Measurements from ENCODE around the gene SLC36A4. TPM values are rescaled to one million over a fixed set of nuclear protein-coding genes. Genes with fewer than 3 reads are reported as not detected.

SLC36A4 gene
- total RNA-seq, 1 experiment from 2014 or later, result 21.1 TPM

DNA sequence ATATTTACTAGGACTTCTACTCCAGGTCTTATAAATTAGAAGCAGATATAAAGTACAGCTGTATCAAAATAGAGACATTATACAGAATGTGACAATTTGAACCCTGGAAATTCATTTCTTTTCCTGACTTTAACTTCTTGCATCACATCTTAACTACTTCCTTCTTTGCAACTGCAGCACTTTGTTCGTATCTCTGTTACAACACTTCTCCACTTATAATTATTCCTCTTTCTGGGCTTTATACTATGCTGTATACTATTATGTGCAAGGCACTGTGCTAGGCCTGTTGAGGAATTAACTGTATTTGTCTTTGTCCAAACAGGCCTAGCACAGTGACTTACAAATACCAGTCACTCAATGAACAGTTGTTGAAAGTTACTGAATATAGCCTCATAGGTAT, 1.8 kb upstream of the SLC36A4 start:
- no peaks in the 10 kb centered on the region for H3K36me3 ChIP-seq (ENCODE audit: control insufficient read depth in 1 of 2, insufficient read depth in 2 of 2, low read length in 2 of 2)
- RAD21 ChIA-PET (ENCODE audit: low non-redundant PET in 1 of 2, low total read pairs in 2 of 2, uncharacterized antibody in 2 of 2, unreplicated experiment in 2 of 2), result no interaction called here
- no peak overlapping the region for H3K4me3 ChIP-seq (replicated peaks in 1 of 2; ENCODE audit: low read depth in 1 of 2, low read length in 2 of 2)
- H3K27ac ChIP-seq (ENCODE audit: low read depth, low read length), result no peak overlapping the region
- peaks cover 0 to 15% of the 10 kb centered on the region in 2 experiments; a peak in 2 of 4 replicates for H3K4me1 ChIP-seq (ENCODE audit: control insufficient read depth in 1 of 2, insufficient read depth in 2 of 2, low read length in 2 of 2)
- no peak overlapping the region for H3K4me2 ChIP-seq (ENCODE audit: low read length)
- no peak overlapping the region for H2AFZ ChIP-seq (ENCODE audit: low read depth, low read length, poor library complexity, severe bottlenecking)
- H3K27me3 ChIP-seq (ENCODE audit: insufficient read depth, low read length), result no peaks in the 10 kb centered on the region
- CTCF ChIA-PET, result no interaction called here
- no peak for DNase-seq (ENCODE audit: low read depth, low spot score)
- no peaks in the 10 kb centered on the region for H4K20me1 ChIP-seq (ENCODE audit: insufficient read depth)
- no TSS peak for BruUV-seq (replicated peaks)
- no peaks in the 10 kb centered on the region for H3K9me2 ChIP-seq (ENCODE audit: insufficient read depth)
- no peaks in the 10 kb centered on the region for H3K9me3 ChIP-seq (ENCODE audit: control insufficient read depth in 1 of 2, insufficient read depth in 1 of 2, low read depth in 1 of 2, low read length in 2 of 2)
- intact Hi-C loops (cut with micrococcal nuclease), result no loop called here
- no peak for ATAC-seq
- H3K79me2 ChIP-seq (ENCODE audit: insufficient read depth, low read length), result peaks cover 19% of the 10 kb centered on the region
- no peak overlapping the region for H3K9ac ChIP-seq (ENCODE audit: low read length)
- TF ChIP-seq SRF (IDR thresholded peaks at IDR 0.05; ENCODE audit: low read depth), result no peak
- TF ChIP-seq, protein P1, sequence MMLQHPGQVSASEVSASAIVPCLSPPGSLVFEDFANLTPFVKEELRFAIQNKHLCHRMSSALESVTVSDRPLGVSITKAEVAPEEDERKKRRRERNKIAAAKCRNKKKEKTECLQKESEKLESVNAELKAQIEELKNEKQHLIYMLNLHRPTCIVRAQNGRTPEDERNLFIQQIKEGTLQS (IDR thresholded peaks at IDR 0.05), result no peak
- no peak for TF ChIP-seq ZFX (IDR thresholded peaks at IDR 0.05)
- TF ChIP-seq SIN3A (IDR thresholded peaks at IDR 0.05; ENCODE audit: low read depth), result no peak
- no peak for TF ChIP-seq EZH2phosphoT487 (IDR thresholded peaks at IDR 0.05; ENCODE audit: borderline replicate concordance)
- no peak for TF ChIP-seq RAD21 (IDR thresholded peaks at IDR 0.05; ENCODE audit: low read depth)
- POLR2A ChIA-PET, result no interaction called here

DNA sequence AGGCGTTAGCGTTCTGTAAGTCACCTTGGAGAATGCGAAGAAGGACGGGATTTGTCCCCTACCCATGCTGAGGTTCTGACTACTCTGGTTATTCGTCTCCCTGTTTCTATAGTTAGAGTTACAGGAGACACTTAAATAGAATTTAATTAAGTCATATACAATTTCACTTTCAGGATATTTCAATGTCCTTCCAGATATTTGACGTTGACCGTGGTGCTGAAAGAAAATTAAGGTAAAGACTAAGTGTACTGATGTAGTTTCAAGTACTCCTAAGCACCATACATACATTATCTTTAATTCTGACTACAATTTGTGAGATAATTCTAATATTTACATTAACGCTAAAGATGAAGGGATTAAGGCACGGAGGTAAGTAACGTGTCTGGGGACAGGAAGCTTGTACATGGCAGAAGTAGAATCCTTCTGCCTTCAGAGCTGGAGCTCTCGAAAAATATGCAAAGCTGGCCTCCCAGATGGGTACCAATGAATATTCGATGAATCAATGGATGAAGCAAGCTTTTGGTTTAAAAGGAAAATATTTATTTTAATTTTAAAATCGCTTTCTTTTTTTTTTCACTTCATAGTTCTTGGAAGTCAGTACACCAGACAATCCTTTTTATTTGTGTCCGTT, 539 bp upstream of the SLC36A4 start:
- Histone ChIP-seq H3K9me2 (ENCODE audit: insufficient read depth) (no peaks in the 10 kb centered on the region), H3K4me3 (replicated peaks in 1 of 2; ENCODE audit: low read depth in 1 of 2, low read length in 2 of 2) (peak overlapping the region; percentile 53 to 73), H3K36me3 (ENCODE audit: control insufficient read depth in 1 of 2, insufficient read depth in 2 of 2, low read length in 2 of 2) (no peaks in the 10 kb centered on the region), H3K27me3 (ENCODE audit: insufficient read depth, low read length) (no peaks in the 10 kb centered on the region), H3K27ac (ENCODE audit: low read depth, low read length) (no peak overlapping the region), H3K4me1 (ENCODE audit: control insufficient read depth in 1 of 2, insufficient read depth in 2 of 2, low read length in 2 of 2) (peaks cover 0 to 15% of the 10 kb centered on the region in 2 experiments; a peak in 2 of 4 replicates), H3K9ac (ENCODE audit: low read length) (peak overlapping the region; percentile 88), H3K4me2 (ENCODE audit: low read length) (peak overlapping the region; percentile 91), H2AFZ (ENCODE audit: low read depth, low read length, poor library complexity, severe bottlenecking) (peak overlapping the region; percentile 34), H3K9me3 (ENCODE audit: control insufficient read depth in 1 of 2, insufficient read depth in 1 of 2, low read depth in 1 of 2, low read length in 2 of 2) (no peaks in the 10 kb centered on the region), H4K20me1 (ENCODE audit: insufficient read depth) (no peaks in the 10 kb centered on the region), H3K79me2 (ENCODE audit: insufficient read depth, low read length) (peaks cover 32% of the 10 kb centered on the region)
- intact Hi-C loops (cut with micrococcal nuclease), result no loop called here
- ChIA-PET RAD21 (ENCODE audit: low non-redundant PET in 1 of 2, low total read pairs in 2 of 2, uncharacterized antibody in 2 of 2, unreplicated experiment in 2 of 2) (no interaction called here), POLR2A (interaction anchor here (1.4 kb wide), 1 partner anchor 16 kb away, joined by 3 read pairs; no protein-coding TSS in a partner anchor), CTCF (no interaction called here)
- no peak for ATAC-seq
- DNase-seq (ENCODE audit: low read depth, low spot score), result no peak
- no peak for TF ChIP-seq JUND (IDR thresholded peaks at IDR 0.05)
- TF ChIP-seq, protein P2, sequence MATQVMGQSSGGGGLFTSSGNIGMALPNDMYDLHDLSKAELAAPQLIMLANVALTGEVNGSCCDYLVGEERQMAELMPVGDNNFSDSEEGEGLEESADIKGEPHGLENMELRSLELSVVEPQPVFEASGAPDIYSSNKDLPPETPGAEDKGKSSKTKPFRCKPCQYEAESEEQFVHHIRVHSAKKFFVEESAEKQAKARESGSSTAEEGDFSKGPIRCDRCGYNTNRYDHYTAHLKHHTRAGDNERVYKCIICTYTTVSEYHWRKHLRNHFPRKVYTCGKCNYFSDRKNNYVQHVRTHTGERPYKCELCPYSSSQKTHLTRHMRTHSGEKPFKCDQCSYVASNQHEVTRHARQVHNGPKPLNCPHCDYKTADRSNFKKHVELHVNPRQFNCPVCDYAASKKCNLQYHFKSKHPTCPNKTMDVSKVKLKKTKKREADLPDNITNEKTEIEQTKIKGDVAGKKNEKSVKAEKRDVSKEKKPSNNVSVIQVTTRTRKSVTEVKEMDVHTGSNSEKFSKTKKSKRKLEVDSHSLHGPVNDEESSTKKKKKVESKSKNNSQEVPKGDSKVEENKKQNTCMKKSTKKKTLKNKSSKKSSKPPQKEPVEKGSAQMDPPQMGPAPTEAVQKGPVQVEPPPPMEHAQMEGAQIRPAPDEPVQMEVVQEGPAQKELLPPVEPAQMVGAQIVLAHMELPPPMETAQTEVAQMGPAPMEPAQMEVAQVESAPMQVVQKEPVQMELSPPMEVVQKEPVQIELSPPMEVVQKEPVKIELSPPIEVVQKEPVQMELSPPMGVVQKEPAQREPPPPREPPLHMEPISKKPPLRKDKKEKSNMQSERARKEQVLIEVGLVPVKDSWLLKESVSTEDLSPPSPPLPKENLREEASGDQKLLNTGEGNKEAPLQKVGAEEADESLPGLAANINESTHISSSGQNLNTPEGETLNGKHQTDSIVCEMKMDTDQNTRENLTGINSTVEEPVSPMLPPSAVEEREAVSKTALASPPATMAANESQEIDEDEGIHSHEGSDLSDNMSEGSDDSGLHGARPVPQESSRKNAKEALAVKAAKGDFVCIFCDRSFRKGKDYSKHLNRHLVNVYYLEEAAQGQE (IDR thresholded peaks at IDR 0.05; ENCODE audit: low read depth), result peak; percentile 51
- TSS peak; percentile 79 for BruUV-seq (replicated peaks)
